Liver (tissue), 3 donors: ENCODE data around the gene CACNA1C.

Source experiments
- CTCF ChIP-seq: fragments of 150-350 bp; IDR thresholded peaks from 2 replicates; pipeline ENCODE4 v1.5.1; 2017; ENCODE audit warnings: improper control_type of control experiment, low read depth, low read length; ENCODE audit not compliant: missing input control
- FOXA1 ChIP-seq: IDR thresholded peaks from 2 replicates; pipeline ENCODE4 v1.6.1; 2016; ENCODE audit warnings: antibody characterized with exemption
- GABPA ChIP-seq, 2 donors: IDR thresholded peaks in 1 of 2; conservative IDR thresholded peaks in 1 of 2; 2 replicates each; pipeline ENCODE4 v1.6.1; 2016; ENCODE audit warnings: antibody characterized with exemption in 2 of 2, mild to moderate bottlenecking in 1 of 2, moderate library complexity in 1 of 2
- JUND ChIP-seq, 2 donors: IDR thresholded peaks; 2 replicates each; pipeline ENCODE4 v1.6.1; 2016; ENCODE audit warnings: antibody characterized with exemption in 2 of 2
- MAX ChIP-seq: IDR thresholded peaks from 2 replicates; pipeline ENCODE4 v1.6.1; 2016; ENCODE audit warnings: antibody characterized with exemption
- NR2F2 ChIP-seq: IDR thresholded peaks from 2 replicates; pipeline ENCODE4 v1.6.1; 2016; ENCODE audit warnings: antibody characterized with exemption
- RAD21 ChIP-seq, 2 donors: IDR thresholded peaks; 2 replicates each; pipeline ENCODE4 v1.6.1; 2016; ENCODE audit warnings: antibody characterized with exemption in 2 of 2, mild to moderate bottlenecking in 2 of 2
- TAF1 ChIP-seq: conservative IDR thresholded peaks from 2 replicates; pipeline ENCODE4 v1.6.1; 2016; ENCODE audit warnings: antibody characterized with exemption, mild to moderate bottlenecking
- ZBTB33 ChIP-seq: IDR thresholded peaks from 2 replicates; pipeline ENCODE4 v1.6.1; 2016; ENCODE audit warnings: antibody characterized with exemption
- donor health status: healthy.
- donor health status: healthy.

GRCh38 chr12:2418579-2418978 is 365.8 kb downstream of the CACNA1C start:
- no peak for TF ChIP-seq CTCF
- no peak for TF ChIP-seq GABPA (IDR thresholded peaks at IDR 0.05 in 1 of 2, conservative IDR thresholded peaks at IDR 0.05 in 1 of 2)
- no peak for TF ChIP-seq MAX
- TF ChIP-seq RAD21 (IDR thresholded peaks at IDR 0.05): no peak
- TF ChIP-seq JUND (IDR thresholded peaks at IDR 0.05): no peak
- no peak for TF ChIP-seq NR2F2
- TF ChIP-seq ZBTB33: no peak
- TF ChIP-seq FOXA1: no peak
- TF ChIP-seq TAF1: no peak
